ENCODE measurements around the gene CATSPERB.

DNA sequence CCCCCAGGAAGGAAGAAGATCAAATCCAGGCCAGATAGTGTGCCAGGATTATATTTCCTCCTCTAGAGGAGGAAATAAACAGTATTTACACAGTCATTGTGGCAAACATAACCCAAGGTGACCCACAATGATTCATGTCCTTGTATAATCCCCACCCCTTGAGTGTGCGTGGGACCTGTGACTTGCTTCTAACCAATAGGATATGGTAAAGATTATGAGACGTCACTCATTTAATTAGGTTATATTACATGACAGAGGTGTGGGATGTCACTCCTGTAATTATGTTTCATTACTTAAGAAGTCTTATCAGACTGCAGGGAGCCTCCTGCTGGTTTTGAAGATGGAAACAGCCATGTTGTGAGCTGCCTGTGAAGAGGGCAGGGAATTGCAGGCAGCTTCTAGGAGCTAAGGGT, 12.2 kb upstream of the CATSPERB start:
- TF ChIP-seq, protein P1, sequence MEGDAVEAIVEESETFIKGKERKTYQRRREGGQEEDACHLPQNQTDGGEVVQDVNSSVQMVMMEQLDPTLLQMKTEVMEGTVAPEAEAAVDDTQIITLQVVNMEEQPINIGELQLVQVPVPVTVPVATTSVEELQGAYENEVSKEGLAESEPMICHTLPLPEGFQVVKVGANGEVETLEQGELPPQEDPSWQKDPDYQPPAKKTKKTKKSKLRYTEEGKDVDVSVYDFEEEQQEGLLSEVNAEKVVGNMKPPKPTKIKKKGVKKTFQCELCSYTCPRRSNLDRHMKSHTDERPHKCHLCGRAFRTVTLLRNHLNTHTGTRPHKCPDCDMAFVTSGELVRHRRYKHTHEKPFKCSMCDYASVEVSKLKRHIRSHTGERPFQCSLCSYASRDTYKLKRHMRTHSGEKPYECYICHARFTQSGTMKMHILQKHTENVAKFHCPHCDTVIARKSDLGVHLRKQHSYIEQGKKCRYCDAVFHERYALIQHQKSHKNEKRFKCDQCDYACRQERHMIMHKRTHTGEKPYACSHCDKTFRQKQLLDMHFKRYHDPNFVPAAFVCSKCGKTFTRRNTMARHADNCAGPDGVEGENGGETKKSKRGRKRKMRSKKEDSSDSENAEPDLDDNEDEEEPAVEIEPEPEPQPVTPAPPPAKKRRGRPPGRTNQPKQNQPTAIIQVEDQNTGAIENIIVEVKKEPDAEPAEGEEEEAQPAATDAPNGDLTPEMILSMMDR (IDR thresholded peaks at IDR 0.05), result no peak
- no peak for TF ChIP-seq POLR2A (IDR thresholded peaks at IDR 0.05)

All from uterus (tissue), 2 donors.